ENCODE results near the gene LIX1. TPM values are rescaled to one million over a fixed set of nuclear protein-coding genes. Genes with fewer than 3 reads are reported as not detected.

The LIX1 gene
- total RNA-seq, 1 experiment from 2014 or later, result not detected

GRCh38 chr5:97100476-97100875, 41.9 kb downstream of the LIX1 start:
- DNase-seq (ENCODE audit: low spot score) (no peak), ATAC-seq (no peak)
- Mint-ChIP-seq H3K4me3 (no peak overlapping the region), H3K27ac (no peak overlapping the region), H3K4me1 (peaks cover 46% of the 10 kb centered on the region), H3K9me3 (peaks cover 5% of the 10 kb centered on the region), H3K27me3 (ENCODE audit: low read depth) (no peaks in the 10 kb centered on the region), H3K36me3 (no peaks in the 10 kb centered on the region)
- no peak for TF ChIP-seq RELA (CRISPR knock-in tag; IDR thresholded peaks at IDR 0.05; ENCODE audit: borderline replicate concordance)
- TF ChIP-seq TP53 (CRISPR knock-in tag; IDR thresholded peaks at IDR 0.05), result no peak
- TF ChIP-seq NR1H2 (CRISPR knock-in tag; IDR thresholded peaks at IDR 0.05), result no peak
- TF ChIP-seq, protein P1, sequence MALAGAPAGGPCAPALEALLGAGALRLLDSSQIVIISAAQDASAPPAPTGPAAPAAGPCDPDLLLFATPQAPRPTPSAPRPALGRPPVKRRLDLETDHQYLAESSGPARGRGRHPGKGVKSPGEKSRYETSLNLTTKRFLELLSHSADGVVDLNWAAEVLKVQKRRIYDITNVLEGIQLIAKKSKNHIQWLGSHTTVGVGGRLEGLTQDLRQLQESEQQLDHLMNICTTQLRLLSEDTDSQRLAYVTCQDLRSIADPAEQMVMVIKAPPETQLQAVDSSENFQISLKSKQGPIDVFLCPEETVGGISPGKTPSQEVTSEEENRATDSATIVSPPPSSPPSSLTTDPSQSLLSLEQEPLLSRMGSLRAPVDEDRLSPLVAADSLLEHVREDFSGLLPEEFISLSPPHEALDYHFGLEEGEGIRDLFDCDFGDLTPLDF (CRISPR knock-in tag; IDR thresholded peaks at IDR 0.05), result no peak
- TF ChIP-seq SP1 (CRISPR knock-in tag; conservative IDR thresholded peaks at IDR 0.05), result no peak
- no peak for TF ChIP-seq NFATC4 (CRISPR knock-in tag; IDR thresholded peaks at IDR 0.05)
- no peak for TF ChIP-seq ZNF138 (CRISPR knock-in tag; conservative IDR thresholded peaks at IDR 0.05)
- TF ChIP-seq SOX15 (CRISPR knock-in tag; IDR thresholded peaks at IDR 0.05), result no peak
- TF ChIP-seq, protein P2, sequence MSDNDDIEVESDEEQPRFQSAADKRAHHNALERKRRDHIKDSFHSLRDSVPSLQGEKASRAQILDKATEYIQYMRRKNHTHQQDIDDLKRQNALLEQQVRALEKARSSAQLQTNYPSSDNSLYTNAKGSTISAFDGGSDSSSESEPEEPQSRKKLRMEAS (CRISPR knock-in tag; IDR thresholded peaks at IDR 0.05), result no peak
- TF ChIP-seq GABPB1 (CRISPR knock-in tag; IDR thresholded peaks at IDR 0.05), result no peak
- TF ChIP-seq ETV6 (CRISPR knock-in tag; IDR thresholded peaks at IDR 0.05), result no peak
- no peak for TF ChIP-seq ZNF263 (CRISPR knock-in tag; IDR thresholded peaks at IDR 0.05; ENCODE audit: low read depth)
- TF ChIP-seq AFF4 (CRISPR knock-in tag; IDR thresholded peaks at IDR 0.05; ENCODE audit: borderline replicate concordance), result no peak
- no peak for TF ChIP-seq GTF2I (CRISPR knock-in tag; conservative IDR thresholded peaks at IDR 0.05)
- TF ChIP-seq, protein P3, sequence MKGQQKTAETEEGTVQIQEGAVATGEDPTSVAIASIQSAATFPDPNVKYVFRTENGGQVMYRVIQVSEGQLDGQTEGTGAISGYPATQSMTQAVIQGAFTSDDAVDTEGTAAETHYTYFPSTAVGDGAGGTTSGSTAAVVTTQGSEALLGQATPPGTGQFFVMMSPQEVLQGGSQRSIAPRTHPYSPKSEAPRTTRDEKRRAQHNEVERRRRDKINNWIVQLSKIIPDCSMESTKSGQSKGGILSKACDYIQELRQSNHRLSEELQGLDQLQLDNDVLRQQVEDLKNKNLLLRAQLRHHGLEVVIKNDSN (CRISPR knock-in tag; IDR thresholded peaks at IDR 0.05), result no peak
- no peak for TF ChIP-seq ZNF232 (CRISPR knock-in tag; IDR thresholded peaks at IDR 0.05)
- ChIA-PET CTCF (interaction anchor here (0.7 to 2.9 kb wide), 3 partner anchors 42 to 348 kb away, joined by 3 to 9 read pairs (median 4); partner anchors contain the start of gene LIX1), POLR2A (interaction anchor here (0.7 kb wide), 1 partner anchor 108 kb away, joined by 4 read pairs; no protein-coding TSS in a partner anchor)

DNA sequence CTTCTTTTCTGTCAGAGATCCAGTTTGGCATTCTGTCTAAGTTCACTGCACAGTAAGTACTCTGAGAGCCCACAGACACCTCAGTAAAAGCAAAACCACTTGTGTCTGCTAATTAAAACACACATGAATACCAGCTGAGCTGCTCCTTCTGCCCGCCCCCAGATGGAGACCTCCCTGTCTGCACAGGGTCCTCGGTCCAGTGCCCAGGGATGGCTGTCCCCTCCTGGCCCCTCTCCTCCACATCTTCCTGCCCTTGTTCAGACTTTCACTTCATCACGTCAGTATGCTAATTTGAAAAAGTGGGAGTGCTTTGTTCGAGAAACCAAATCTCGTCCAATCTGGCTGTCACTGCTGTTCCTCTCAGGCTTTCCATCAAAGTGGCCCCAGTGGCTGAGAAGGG, 43.5 kb downstream of the LIX1 start:
- ATAC-seq, result no peak
- peaks cover 5% of the 10 kb centered on the region for H3K9me3 Mint-ChIP-seq
- DNase-seq (ENCODE audit: low spot score), result no peak
- H3K4me3 Mint-ChIP-seq, result no peak overlapping the region
- POLR2A ChIA-PET, result no interaction called here
- H3K27ac Mint-ChIP-seq, result no peak overlapping the region
- no peaks in the 10 kb centered on the region for H3K36me3 Mint-ChIP-seq
- no peaks in the 10 kb centered on the region for H3K27me3 Mint-ChIP-seq (ENCODE audit: low read depth)
- CTCF ChIA-PET, result no interaction called here
- H3K4me1 Mint-ChIP-seq, result peaks cover 51% of the 10 kb centered on the region
- TF ChIP-seq ZNF532 (CRISPR knock-in tag; IDR thresholded peaks at IDR 0.05; ENCODE audit: borderline replicate concordance), result no peak
- TF ChIP-seq ZSCAN18 (CRISPR knock-in tag; IDR thresholded peaks at IDR 0.05), result no peak
- no peak for TF ChIP-seq ZNF425 (CRISPR knock-in tag; conservative IDR thresholded peaks at IDR 0.05)
- TF ChIP-seq JUN (CRISPR knock-in tag; IDR thresholded peaks at IDR 0.05), result no peak
- no peak for TF ChIP-seq ETV6 (CRISPR knock-in tag; IDR thresholded peaks at IDR 0.05)
- TF ChIP-seq, protein P4, sequence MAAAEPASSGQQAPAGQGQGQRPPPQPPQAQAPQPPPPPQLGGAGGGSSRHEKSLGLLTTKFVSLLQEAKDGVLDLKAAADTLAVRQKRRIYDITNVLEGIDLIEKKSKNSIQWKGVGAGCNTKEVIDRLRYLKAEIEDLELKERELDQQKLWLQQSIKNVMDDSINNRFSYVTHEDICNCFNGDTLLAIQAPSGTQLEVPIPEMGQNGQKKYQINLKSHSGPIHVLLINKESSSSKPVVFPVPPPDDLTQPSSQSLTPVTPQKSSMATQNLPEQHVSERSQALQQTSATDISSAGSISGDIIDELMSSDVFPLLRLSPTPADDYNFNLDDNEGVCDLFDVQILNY (CRISPR knock-in tag; IDR thresholded peaks at IDR 0.05), result no peak
- TF ChIP-seq TP53 (CRISPR knock-in tag; IDR thresholded peaks at IDR 0.05), result no peak
